Stomach (tissue), 9 donors: Measurements from ENCODE around the gene PGBD5. TPM values are rescaled to one million over a fixed set of nuclear protein-coding genes. Genes with fewer than 3 reads are reported as not detected.

Source experiments
- DNase-seq, 2 donors: peaks; one replicate each; pipeline versions ENCODE4 v3.0.0 to v3.0.0-alpha.2; 2013 to 2019
- H3K27ac ChIP-seq, 5 donors: fragments of 200-600 bp in 4 of 5; sonication (generic) in 4 of 5; one replicate each; pipeline ENCODE4 v1.5.1; 2013 to 2019; ENCODE audit warnings: mild to moderate bottlenecking in 1 of 5, moderate library complexity in 1 of 5
- H3K27me3 ChIP-seq, 3 donors: fragments of 200-600 bp; sonication (generic); one replicate each; pipeline ENCODE4 v1.5.1; 2017 to 2019; ENCODE audit warnings: mixed run types in 1 of 3
- H3K36me3 ChIP-seq, 4 donors: fragments of 200-600 bp; sonication (generic); 1 replicate in 3 of 4; 2 replicates in 1 of 4; pipeline ENCODE4 v1.5.1; 2016 to 2019
- H3K4me1 ChIP-seq, 4 donors: fragments of 200-600 bp; sonication (generic); one replicate each; pipeline ENCODE4 v1.5.1; 2016 to 2019
- H3K4me3 ChIP-seq, 4 donors: fragments of 200-600 bp; sonication (generic) in 3 of 4; one replicate each; pipeline ENCODE4 v1.5.1; 2016 to 2019; ENCODE audit warnings: mild to moderate bottlenecking in 1 of 4
- H3K9me3 ChIP-seq, 4 donors: fragments of 200-600 bp; sonication (generic); one replicate each; pipeline ENCODE4 v1.5.1; 2016 to 2019
- CTCF ChIP-seq, 7 experiments: fragments of 450-650 bp in 4 of 7; fragments of 200-600 bp in 3 of 7; sonication (generic) in 3 of 7; IDR thresholded peaks; one replicate each; pipeline ENCODE4 v1.5.1; 2016 to 2019; ENCODE audit warnings: antibody characterized with exemption in 7 of 7, control low read depth in 2 of 7, mild to moderate bottlenecking in 1 of 7
- EP300 ChIP-seq: sonication (generic); formaldehyde crosslinking; IDR thresholded peaks from one replicate; pipeline ENCODE4 v1.6.1; 2017; ENCODE audit warnings: antibody characterized with exemption
- POLR2A ChIP-seq, 4 donors: fragments of 450-650 bp; IDR thresholded peaks; one replicate each; pipeline ENCODE4 v1.6.1; 2016; ENCODE audit warnings: antibody characterized with exemption in 4 of 4, control low read depth in 2 of 4, mild to moderate bottlenecking in 1 of 4, moderate library complexity in 1 of 4
- POLR2AphosphoS5 ChIP-seq, 3 donors: sonication (generic); formaldehyde crosslinking; IDR thresholded peaks; one replicate each; pipeline ENCODE4 v1.6.1; 2016; ENCODE audit warnings: antibody characterized with exemption in 3 of 3
- WGBS, 5 donors: extraction: QIAGEN DNeasy Blood & Tissue Kit in 3 of 5; methylation state at CpG; one replicate each; pipeline versions ENCODE4 v1.1.5 to v1.1.7; 2013 to 2018; 5-methylcytosine and 5-hydroxymethylcytosine counted together
- intact Hi-C: fragments of 100-400 bp; cut with DNase I; formaldehyde crosslinking; loops from one replicate; pipeline ENCODE4 v1.15.1; 2023; ENCODE audit warnings: low total_unique reads
- polyA plus RNA-seq, 3 donors: library from polyadenylated mRNA; stranded (reverse); fragments of 200-250 nt; gene quantifications; one replicate each; pipeline ENCODE4 v1.2.3, GENCODE V29; 2013
- total RNA-seq, 5 donors: library from RNA; depleted of rRNA; stranded (reverse); fragments of >200 nt; gene quantifications; one replicate each; pipeline versions ENCODE4 v1.1.0 to v1.2.3, GENCODE V29; 2014 to 2016
- donor health status: healthy with polysubstance abuse.
- donor health status: Bipolar disorder and iron deficiency.
- donor health status: healthy.

The PGBD5 gene
- total and polyA plus RNA-seq, 8 donors: under 0.01 to 1.2 (median 0.34) TPM

- H3K36me3 ChIP-seq: peaks cover 0 to 9% (median 0%) of the 10 kb centered on the region in 4 donors
- H3K9me3 ChIP-seq: no peaks in the 10 kb centered on the region
- H3K4me1 ChIP-seq: no peaks in the 10 kb centered on the region
- H3K27ac ChIP-seq: no peak overlapping the region
- H3K4me3 ChIP-seq: no peak overlapping the region
- H3K27me3 ChIP-seq: peaks cover 0 to 30% (median 0%) of the 10 kb centered on the region in 3 donors
- DNase-seq: no peak
- WGBS, 5 donors: 80 to 91% (median 85%) methylated on average over 14 of the region's 14 CpGs
- intact Hi-C loops: no loop called here
- no peak for TF ChIP-seq EP300
- TF ChIP-seq POLR2AphosphoS5 (IDR thresholded peaks at IDR 0.05): no peak
- no peak for TF ChIP-seq POLR2A (IDR thresholded peaks at IDR 0.05)
- no peak for TF ChIP-seq CTCF (IDR thresholded peaks at IDR 0.05)
Observed at GRCh38 chr1:230288641-230289349, 137.3 kb downstream of the PGBD5 start.

GRCh38 chr1:230287674-230288315 is 138.3 kb downstream of the PGBD5 start:
- 72 to 79% (median 75%) methylated on average over 17 of the region's 17 CpGs for WGBS, 5 donors
- no peak for TF ChIP-seq POLR2A (IDR thresholded peaks at IDR 0.05)
- no peak for TF ChIP-seq POLR2AphosphoS5 (IDR thresholded peaks at IDR 0.05)
- H3K36me3 ChIP-seq: peaks cover 0 to 16% (median 4%) of the 10 kb centered on the region in 4 donors
- no peak overlapping the region for H3K4me3 ChIP-seq
- peaks cover 0 to 23% (median 0%) of the 10 kb centered on the region in 3 donors for H3K27me3 ChIP-seq
- intact Hi-C loops: no loop called here
- no peaks in the 10 kb centered on the region for H3K4me1 ChIP-seq
- no peaks in the 10 kb centered on the region for H3K9me3 ChIP-seq
- no peak overlapping the region for H3K27ac ChIP-seq
- no peak for DNase-seq

GRCh38 chr1:230286890-230287269 is 139.3 kb downstream of the PGBD5 start:
- Histone ChIP-seq H3K4me3 (no peak overlapping the region), H3K9me3 (no peaks in the 10 kb centered on the region), H3K4me1 (peaks cover 0 to 4% (median 2%) of the 10 kb centered on the region in 4 donors), H3K27me3 (peaks cover 0 to 18% (median 0%) of the 10 kb centered on the region in 3 donors), H3K36me3 (peaks cover 0 to 25% (median 5%) of the 10 kb centered on the region in 4 donors), H3K27ac (no peak overlapping the region)
- TF ChIP-seq EP300 (no peak), CTCF (IDR thresholded peaks at IDR 0.05) (no peak), POLR2A (IDR thresholded peaks at IDR 0.05) (no peak), POLR2AphosphoS5 (IDR thresholded peaks at IDR 0.05) (no peak)
- WGBS, 5 donors: 68 to 87% (median 73%) methylated on average over 6 to 10 of the region's 10 CpGs
- intact Hi-C loops: no loop called here
- no peak for DNase-seq

- intact Hi-C loops: no loop called here
- TF ChIP-seq POLR2A (IDR thresholded peaks at IDR 0.05) (no peak), EP300 (no peak), POLR2AphosphoS5 (IDR thresholded peaks at IDR 0.05) (no peak), CTCF (IDR thresholded peaks at IDR 0.05) (no peak)
- DNase-seq: no peak
- H3K4me1 ChIP-seq: peaks cover 0 to 9% (median 2%) of the 10 kb centered on the region in 4 donors
- WGBS, 5 donors: 87 to 91% (median 89%) methylated on average over 21 of the region's 21 CpGs
- H3K9me3 ChIP-seq: no peaks in the 10 kb centered on the region
- H3K4me3 ChIP-seq: no peak overlapping the region
- H3K27ac ChIP-seq: no peak overlapping the region
- H3K36me3 ChIP-seq: peaks cover 0 to 29% (median 7%) of the 10 kb centered on the region in 4 donors
- peaks cover 0 to 12% (median 0%) of the 10 kb centered on the region in 3 donors for H3K27me3 ChIP-seq
Observed at GRCh38 chr1:230286166-230286889, 139.8 kb downstream of the PGBD5 start.
